Panc1 (cell line): ENCODE data around the gene IRGC. TPM values are rescaled to one million over a fixed set of nuclear protein-coding genes. Genes with fewer than 3 reads are reported as not detected.

Source experiments
- ATAC-seq: fragments of 200-7000 bp; cut with Tn5 transposase; 2 replicates; pipeline ENCODE4 v1.9.1; 2020; ENCODE audit warnings: mild to moderate bottlenecking, moderate library complexity
- BruUV-seq: library from RNA; stranded (reverse); fragments of 400-500 nt; replicated peaks from 2 replicates; lab custom pipeline; 2021; lab: Mats Ljungman, UMichigan
- CTCF ChIA-PET: fragments of 300-600 bp; sonication (Branson Sonifier 250); formaldehyde crosslinking; loops from one replicate; lab custom pipeline; 2022; ENCODE audit warnings: antibody characterized with exemption; lab: Charles Lee
- POLR2A ChIA-PET: fragments of 300-600 bp; sonication (Branson Sonifier 250); formaldehyde crosslinking; loops from one replicate; lab custom pipeline; 2022; ENCODE audit warnings: antibody characterized with exemption; lab: Charles Lee
- DNase-seq: peaks from one replicate; pipeline ENCODE4 v3.0.0-alpha.2; 2010; ENCODE audit warnings: low read depth, low spot score
- H3K27ac ChIP-seq: 2 replicates; pipeline ENCODE4 v1.5.1; 2011; ENCODE audit warnings: mild to moderate bottlenecking, low read length, inconsistent platforms
- H3K27me3 ChIP-seq: fragments of 200-500 bp; sonication (Bioruptor generic); 2 replicates; pipeline ENCODE4 v1.6.0; 2014; ENCODE audit warnings: low read length, inconsistent platforms; ENCODE audit not compliant: control insufficient read depth, insufficient read depth
- H3K36me3 ChIP-seq: fragments of 200-500 bp; sonication (Bioruptor generic); 2 replicates; pipeline ENCODE4 v1.5.1; 2014; ENCODE audit warnings: inconsistent platforms, mild to moderate bottlenecking, low read length, moderate library complexity; ENCODE audit not compliant: control insufficient read depth, insufficient read depth
- H3K4me1 ChIP-seq: 2 replicates; pipeline ENCODE4 v1.5.1; 2011; ENCODE audit warnings: inconsistent platforms, mild to moderate bottlenecking, low read length, moderate library complexity; ENCODE audit not compliant: control insufficient read depth, insufficient read depth
- H3K4me3 ChIP-seq, 2 experiments: 2 replicates each; pipeline ENCODE4 v1.5.1; 2011 to 2012; ENCODE audit warnings: low read depth in 2 of 2, low read length in 2 of 2, mild to moderate bottlenecking in 2 of 2, inconsistent platforms in 1 of 2, moderate library complexity in 1 of 2
- H3K9me3 ChIP-seq: fragments of 200-500 bp; sonication (Bioruptor generic); 2 replicates; pipeline ENCODE4 v1.5.1; 2014; ENCODE audit warnings: low read depth, mild to moderate bottlenecking, inconsistent platforms, low read length, moderate library complexity; ENCODE audit not compliant: control insufficient read depth, insufficient read depth
- POLR2AphosphoS5 ChIP-seq: IDR thresholded peaks from 2 replicates; pipeline ENCODE4 v1.6.1; 2012; ENCODE audit warnings: mild to moderate bottlenecking, low read depth, low read length, moderate library complexity
- SIN3A ChIP-seq: IDR thresholded peaks from 2 replicates; pipeline ENCODE4 v1.6.1; 2012; ENCODE audit warnings: low read depth, mild to moderate bottlenecking, low read length, moderate library complexity, borderline replicate concordance; ENCODE audit not compliant: insufficient read depth
- TCF7L2 ChIP-seq: IDR thresholded peaks from 2 replicates; pipeline ENCODE4 v1.6.1; 2011; ENCODE audit warnings: mild to moderate bottlenecking, low read depth, low read length, inconsistent platforms
- in situ Hi-C: cut with HindIII; loops from 2 replicates; pipeline ENCODE4 v1.10.0; 2016; ENCODE audit warnings: low sequenced_read_pairs, low pct_unique_long_range_greater_than_20kb
- intact Hi-C: fragments of 100-400 bp; cut with micrococcal nuclease; formaldehyde crosslinking; loops from one replicate; pipeline ENCODE4 v1.10.0; 2022; ENCODE audit not compliant: unreplicated experiment
- total RNA-seq: library from RNA; stranded (reverse); gene quantifications from one replicate; pipeline ENCODE4 v1.2.1, GENCODE V29; 2021; ENCODE audit not compliant: unreplicated experiment
- TF ChIP-seq, protein P1 (sequence below): fragments of 450-650 bp; IDR thresholded peaks from 2 replicates; pipeline ENCODE4 v1.5.1; 2017; ENCODE audit warnings: mild to moderate bottlenecking
- TF ChIP-seq, protein P2 (sequence below), 2 experiments: IDR thresholded peaks; 2 replicates each; pipeline ENCODE4 v1.6.1; 2011 to 2012; ENCODE audit warnings: low read depth in 2 of 2, control low read depth in 1 of 2, low read length in 1 of 2, mild to moderate bottlenecking in 1 of 2, moderate library complexity in 1 of 2; ENCODE audit not compliant: insufficient read depth in 1 of 2

IRGC gene
- total RNA-seq, 1 experiment from 2014 or later: not detected

DNA sequence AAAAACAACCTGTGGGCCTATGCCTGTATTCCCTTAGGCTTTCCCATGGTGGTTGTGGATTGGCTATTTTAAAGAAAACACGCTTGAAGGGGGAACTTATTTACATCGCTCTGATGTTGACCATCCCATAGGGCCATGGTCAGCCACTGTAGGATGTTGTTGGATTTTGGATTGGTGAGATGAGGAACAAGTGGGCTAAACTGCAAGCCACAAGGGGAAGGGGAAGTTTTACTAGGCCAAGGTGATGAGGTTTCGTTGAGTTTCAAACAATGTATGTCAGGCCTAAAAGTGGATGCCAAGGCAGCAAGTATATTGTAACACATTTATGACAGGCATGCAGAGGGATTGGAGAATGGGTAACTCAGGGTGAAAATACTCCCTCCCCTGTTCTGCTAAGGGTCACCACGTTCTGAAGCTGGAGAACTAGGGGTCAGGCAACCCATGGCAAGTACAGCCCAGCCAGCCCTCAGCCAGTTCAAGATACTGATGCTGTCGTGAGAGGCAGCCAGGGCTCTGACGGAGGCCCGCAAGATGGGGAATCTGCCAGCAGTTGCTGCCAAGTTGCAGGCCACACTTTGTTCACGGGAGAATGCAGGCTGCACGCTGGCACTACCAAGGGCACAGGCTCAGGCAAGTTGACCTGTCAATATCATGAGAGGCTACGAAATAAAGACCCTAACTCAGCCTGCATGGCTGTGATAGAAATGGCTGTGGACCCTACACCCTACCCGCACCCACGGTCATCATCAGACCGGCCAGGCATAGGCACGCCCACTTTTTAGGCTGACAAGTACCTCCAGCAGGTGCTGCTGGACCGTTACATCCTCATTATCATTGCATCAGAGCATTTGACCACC, 11.1 kb downstream of the IRGC start:
- intact Hi-C loops: no loop called here
- DNase-seq (no peak), ATAC-seq (no peak)
- Histone ChIP-seq H3K4me3 (no peak overlapping the region), H3K4me1 (no peaks in the 10 kb centered on the region), H3K27ac (no peak overlapping the region), H3K9me3 (no peaks in the 10 kb centered on the region), H3K27me3 (no peaks in the 10 kb centered on the region), H3K36me3 (no peaks in the 10 kb centered on the region; the same call in 1 of the 2 replicates)
- ChIA-PET POLR2A (no interaction called here), CTCF (interaction anchor here (0.5 kb wide), 1 partner anchor 83 kb away, joined by 4 read pairs; no protein-coding TSS in a partner anchor)
- in situ Hi-C loops: no loop called here
- no peak for TF ChIP-seq SIN3A
- TF ChIP-seq POLR2AphosphoS5: peak; percentile 41; the same call in 1 of the 2 replicates
- no TSS peak for BruUV-seq

DNA sequence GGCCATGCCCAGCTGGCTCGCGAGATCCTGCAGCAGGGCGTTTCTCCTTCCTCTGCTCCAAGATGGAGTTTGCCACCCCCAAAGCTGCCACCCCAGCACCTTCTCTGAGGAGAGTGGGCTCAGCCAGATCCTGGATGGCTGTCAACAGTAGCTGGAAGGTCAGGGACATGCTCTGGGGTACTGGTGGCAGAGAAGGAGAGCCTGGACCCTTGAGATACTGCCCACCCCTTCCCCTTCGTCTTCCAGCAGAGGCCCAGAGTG, 11.6 kb downstream of the IRGC start:
- no TSS peak for BruUV-seq
- no peaks in the 10 kb centered on the region for H3K4me1 ChIP-seq
- H3K4me3 ChIP-seq: no peak overlapping the region
- H3K9me3 ChIP-seq: no peaks in the 10 kb centered on the region
- POLR2A ChIA-PET: no interaction called here
- intact Hi-C loops: no loop called here
- CTCF ChIA-PET: no interaction called here
- H3K27me3 ChIP-seq: no peaks in the 10 kb centered on the region
- H3K27ac ChIP-seq: no peak overlapping the region
- in situ Hi-C loops: no loop called here
- ATAC-seq: no peak
- no peaks in the 10 kb centered on the region; the same call in 1 of the 2 replicates for H3K36me3 ChIP-seq
- TF ChIP-seq TCF7L2 (no peak), SIN3A (no peak), POLR2AphosphoS5 (no peak)
- TF ChIP-seq, protein P1, sequence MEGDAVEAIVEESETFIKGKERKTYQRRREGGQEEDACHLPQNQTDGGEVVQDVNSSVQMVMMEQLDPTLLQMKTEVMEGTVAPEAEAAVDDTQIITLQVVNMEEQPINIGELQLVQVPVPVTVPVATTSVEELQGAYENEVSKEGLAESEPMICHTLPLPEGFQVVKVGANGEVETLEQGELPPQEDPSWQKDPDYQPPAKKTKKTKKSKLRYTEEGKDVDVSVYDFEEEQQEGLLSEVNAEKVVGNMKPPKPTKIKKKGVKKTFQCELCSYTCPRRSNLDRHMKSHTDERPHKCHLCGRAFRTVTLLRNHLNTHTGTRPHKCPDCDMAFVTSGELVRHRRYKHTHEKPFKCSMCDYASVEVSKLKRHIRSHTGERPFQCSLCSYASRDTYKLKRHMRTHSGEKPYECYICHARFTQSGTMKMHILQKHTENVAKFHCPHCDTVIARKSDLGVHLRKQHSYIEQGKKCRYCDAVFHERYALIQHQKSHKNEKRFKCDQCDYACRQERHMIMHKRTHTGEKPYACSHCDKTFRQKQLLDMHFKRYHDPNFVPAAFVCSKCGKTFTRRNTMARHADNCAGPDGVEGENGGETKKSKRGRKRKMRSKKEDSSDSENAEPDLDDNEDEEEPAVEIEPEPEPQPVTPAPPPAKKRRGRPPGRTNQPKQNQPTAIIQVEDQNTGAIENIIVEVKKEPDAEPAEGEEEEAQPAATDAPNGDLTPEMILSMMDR: no peak
- TF ChIP-seq, protein P2, sequence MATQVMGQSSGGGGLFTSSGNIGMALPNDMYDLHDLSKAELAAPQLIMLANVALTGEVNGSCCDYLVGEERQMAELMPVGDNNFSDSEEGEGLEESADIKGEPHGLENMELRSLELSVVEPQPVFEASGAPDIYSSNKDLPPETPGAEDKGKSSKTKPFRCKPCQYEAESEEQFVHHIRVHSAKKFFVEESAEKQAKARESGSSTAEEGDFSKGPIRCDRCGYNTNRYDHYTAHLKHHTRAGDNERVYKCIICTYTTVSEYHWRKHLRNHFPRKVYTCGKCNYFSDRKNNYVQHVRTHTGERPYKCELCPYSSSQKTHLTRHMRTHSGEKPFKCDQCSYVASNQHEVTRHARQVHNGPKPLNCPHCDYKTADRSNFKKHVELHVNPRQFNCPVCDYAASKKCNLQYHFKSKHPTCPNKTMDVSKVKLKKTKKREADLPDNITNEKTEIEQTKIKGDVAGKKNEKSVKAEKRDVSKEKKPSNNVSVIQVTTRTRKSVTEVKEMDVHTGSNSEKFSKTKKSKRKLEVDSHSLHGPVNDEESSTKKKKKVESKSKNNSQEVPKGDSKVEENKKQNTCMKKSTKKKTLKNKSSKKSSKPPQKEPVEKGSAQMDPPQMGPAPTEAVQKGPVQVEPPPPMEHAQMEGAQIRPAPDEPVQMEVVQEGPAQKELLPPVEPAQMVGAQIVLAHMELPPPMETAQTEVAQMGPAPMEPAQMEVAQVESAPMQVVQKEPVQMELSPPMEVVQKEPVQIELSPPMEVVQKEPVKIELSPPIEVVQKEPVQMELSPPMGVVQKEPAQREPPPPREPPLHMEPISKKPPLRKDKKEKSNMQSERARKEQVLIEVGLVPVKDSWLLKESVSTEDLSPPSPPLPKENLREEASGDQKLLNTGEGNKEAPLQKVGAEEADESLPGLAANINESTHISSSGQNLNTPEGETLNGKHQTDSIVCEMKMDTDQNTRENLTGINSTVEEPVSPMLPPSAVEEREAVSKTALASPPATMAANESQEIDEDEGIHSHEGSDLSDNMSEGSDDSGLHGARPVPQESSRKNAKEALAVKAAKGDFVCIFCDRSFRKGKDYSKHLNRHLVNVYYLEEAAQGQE (IDR thresholded peaks at IDR 0.05; ENCODE audit: insufficient read depth in 1 of 2, low read depth in 2 of 2, low read length in 1 of 2): no peak
- DNase-seq: no peak

DNA sequence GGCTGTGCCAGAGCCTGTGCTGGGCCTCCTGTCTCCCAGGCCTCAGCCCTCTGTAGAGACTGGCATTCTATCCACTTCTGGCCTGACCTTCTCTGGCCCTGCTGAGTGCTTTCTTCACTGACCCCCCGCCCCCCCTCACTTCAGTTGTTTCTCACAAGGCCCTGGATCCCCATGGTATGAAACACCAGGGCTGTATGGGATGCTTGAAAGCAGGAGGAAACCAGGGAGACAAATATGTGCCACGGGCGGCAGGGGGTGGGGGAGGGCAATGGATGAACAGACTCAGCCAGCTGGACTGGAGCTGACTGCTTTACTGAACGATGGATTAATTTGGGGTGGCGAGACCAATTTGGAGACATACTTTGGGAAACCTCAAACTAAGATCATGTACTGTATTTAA, 14.0 kb downstream of the IRGC start:
- in situ Hi-C loops: no loop called here
- H3K27ac ChIP-seq: no peak overlapping the region
- H3K4me3 ChIP-seq: no peak overlapping the region
- BruUV-seq: no TSS peak
- no peaks in the 10 kb centered on the region; the same call in 1 of the 2 replicates for H3K36me3 ChIP-seq
- TF ChIP-seq, protein P2 (IDR thresholded peaks at IDR 0.05; ENCODE audit: insufficient read depth in 1 of 2, low read depth in 2 of 2, low read length in 1 of 2): no peak
- TF ChIP-seq TCF7L2: no peak
- no peak for TF ChIP-seq POLR2AphosphoS5
- TF ChIP-seq, protein P1: no peak
- TF ChIP-seq SIN3A: no peak
- intact Hi-C loops: no loop called here
- ATAC-seq: no peak
- no peak for DNase-seq
- POLR2A ChIA-PET: no interaction called here
- CTCF ChIA-PET: no interaction called here
- H3K9me3 ChIP-seq: no peaks in the 10 kb centered on the region
- H3K27me3 ChIP-seq: no peaks in the 10 kb centered on the region
- H3K4me1 ChIP-seq: no peaks in the 10 kb centered on the region
